Measurements from ENCODE around the gene KRT79. TPM values are rescaled to one million over a fixed set of nuclear protein-coding genes. Genes with fewer than 3 reads are reported as not detected.

The KRT79 gene
- total and polyA plus RNA-seq, 4 donors, result not detected

DNA sequence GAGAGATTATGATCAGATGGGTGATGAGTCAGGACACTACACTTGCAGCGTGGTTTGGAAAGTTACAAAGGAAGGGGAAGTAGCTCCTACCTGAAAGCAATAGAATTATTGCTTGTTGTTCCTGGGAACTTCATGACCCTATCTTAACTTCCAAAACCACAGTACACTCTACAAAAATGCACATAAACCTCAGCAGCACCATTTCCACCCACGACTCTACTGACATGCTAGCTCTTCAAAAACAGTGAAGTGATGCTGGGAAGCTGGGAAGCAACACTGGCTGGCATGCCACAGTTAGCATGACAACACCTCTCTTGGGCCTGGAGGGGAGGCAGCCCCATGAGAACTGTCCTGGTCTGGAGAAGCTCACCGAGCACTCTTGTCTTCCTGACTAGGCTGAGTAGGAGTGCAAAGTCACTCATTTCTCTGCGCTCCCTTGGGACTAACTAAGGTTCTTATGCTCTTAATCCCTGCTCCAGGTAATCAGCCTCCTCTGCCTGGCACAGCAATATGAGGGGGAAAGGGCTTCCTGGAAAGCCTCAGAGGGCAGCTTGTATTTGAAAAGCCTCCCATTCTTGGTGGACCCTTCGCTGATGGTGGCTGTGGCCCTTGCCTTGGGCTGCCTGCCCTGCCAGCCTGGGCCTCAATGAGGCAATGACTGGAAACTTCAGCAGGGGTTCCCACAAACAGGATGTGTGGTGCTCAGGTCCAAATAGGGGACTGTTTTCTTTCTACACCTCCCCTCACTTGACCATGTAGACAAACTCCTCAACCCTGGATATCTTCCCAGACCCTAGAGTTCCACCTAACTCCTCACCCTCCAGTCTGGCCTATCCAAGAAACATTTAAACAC, 39.4 kb downstream of the KRT79 start:
- no peak for TF ChIP-seq HNF4G (IDR thresholded peaks at IDR 0.05)
- TF ChIP-seq, protein P1, sequence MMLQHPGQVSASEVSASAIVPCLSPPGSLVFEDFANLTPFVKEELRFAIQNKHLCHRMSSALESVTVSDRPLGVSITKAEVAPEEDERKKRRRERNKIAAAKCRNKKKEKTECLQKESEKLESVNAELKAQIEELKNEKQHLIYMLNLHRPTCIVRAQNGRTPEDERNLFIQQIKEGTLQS (IDR thresholded peaks at IDR 0.05), result no peak
- TF ChIP-seq GABPA (IDR thresholded peaks at IDR 0.05 in 1 of 2, conservative IDR thresholded peaks at IDR 0.05 in 1 of 2), result no peak
- TF ChIP-seq RAD21 (IDR thresholded peaks at IDR 0.05), result no peak
- TF ChIP-seq JUND (IDR thresholded peaks at IDR 0.05), result no peak
- TF ChIP-seq, protein P2, sequence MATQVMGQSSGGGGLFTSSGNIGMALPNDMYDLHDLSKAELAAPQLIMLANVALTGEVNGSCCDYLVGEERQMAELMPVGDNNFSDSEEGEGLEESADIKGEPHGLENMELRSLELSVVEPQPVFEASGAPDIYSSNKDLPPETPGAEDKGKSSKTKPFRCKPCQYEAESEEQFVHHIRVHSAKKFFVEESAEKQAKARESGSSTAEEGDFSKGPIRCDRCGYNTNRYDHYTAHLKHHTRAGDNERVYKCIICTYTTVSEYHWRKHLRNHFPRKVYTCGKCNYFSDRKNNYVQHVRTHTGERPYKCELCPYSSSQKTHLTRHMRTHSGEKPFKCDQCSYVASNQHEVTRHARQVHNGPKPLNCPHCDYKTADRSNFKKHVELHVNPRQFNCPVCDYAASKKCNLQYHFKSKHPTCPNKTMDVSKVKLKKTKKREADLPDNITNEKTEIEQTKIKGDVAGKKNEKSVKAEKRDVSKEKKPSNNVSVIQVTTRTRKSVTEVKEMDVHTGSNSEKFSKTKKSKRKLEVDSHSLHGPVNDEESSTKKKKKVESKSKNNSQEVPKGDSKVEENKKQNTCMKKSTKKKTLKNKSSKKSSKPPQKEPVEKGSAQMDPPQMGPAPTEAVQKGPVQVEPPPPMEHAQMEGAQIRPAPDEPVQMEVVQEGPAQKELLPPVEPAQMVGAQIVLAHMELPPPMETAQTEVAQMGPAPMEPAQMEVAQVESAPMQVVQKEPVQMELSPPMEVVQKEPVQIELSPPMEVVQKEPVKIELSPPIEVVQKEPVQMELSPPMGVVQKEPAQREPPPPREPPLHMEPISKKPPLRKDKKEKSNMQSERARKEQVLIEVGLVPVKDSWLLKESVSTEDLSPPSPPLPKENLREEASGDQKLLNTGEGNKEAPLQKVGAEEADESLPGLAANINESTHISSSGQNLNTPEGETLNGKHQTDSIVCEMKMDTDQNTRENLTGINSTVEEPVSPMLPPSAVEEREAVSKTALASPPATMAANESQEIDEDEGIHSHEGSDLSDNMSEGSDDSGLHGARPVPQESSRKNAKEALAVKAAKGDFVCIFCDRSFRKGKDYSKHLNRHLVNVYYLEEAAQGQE (IDR thresholded peaks at IDR 0.05), result no peak
- TF ChIP-seq FOXA2 (IDR thresholded peaks at IDR 0.05), result no peak
- no peak for TF ChIP-seq EGR1 (IDR thresholded peaks at IDR 0.05; ENCODE audit: low read depth in 2 of 2)
- TF ChIP-seq YY1 (IDR thresholded peaks at IDR 0.05), result no peak
- TF ChIP-seq TAF1 (conservative IDR thresholded peaks at IDR 0.05), result no peak
- TF ChIP-seq SP1 (IDR thresholded peaks at IDR 0.05), result no peak
- no peak for TF ChIP-seq HNF4A (conservative IDR thresholded peaks at IDR 0.05)
- TF ChIP-seq, protein P3, sequence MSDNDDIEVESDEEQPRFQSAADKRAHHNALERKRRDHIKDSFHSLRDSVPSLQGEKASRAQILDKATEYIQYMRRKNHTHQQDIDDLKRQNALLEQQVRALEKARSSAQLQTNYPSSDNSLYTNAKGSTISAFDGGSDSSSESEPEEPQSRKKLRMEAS (IDR thresholded peaks at IDR 0.05), result no peak
- TF ChIP-seq, protein P4, sequence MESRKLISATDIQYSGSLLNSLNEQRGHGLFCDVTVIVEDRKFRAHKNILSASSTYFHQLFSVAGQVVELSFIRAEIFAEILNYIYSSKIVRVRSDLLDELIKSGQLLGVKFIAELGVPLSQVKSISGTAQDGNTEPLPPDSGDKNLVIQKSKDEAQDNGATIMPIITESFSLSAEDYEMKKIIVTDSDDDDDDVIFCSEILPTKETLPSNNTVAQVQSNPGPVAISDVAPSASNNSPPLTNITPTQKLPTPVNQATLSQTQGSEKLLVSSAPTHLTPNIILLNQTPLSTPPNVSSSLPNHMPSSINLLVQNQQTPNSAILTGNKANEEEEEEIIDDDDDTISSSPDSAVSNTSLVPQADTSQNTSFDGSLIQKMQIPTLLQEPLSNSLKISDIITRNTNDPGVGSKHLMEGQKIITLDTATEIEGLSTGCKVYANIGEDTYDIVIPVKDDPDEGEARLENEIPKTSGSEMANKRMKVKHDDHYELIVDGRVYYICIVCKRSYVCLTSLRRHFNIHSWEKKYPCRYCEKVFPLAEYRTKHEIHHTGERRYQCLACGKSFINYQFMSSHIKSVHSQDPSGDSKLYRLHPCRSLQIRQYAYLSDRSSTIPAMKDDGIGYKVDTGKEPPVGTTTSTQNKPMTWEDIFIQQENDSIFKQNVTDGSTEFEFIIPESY (IDR thresholded peaks at IDR 0.05), result no peak
- TF ChIP-seq, protein P5, sequence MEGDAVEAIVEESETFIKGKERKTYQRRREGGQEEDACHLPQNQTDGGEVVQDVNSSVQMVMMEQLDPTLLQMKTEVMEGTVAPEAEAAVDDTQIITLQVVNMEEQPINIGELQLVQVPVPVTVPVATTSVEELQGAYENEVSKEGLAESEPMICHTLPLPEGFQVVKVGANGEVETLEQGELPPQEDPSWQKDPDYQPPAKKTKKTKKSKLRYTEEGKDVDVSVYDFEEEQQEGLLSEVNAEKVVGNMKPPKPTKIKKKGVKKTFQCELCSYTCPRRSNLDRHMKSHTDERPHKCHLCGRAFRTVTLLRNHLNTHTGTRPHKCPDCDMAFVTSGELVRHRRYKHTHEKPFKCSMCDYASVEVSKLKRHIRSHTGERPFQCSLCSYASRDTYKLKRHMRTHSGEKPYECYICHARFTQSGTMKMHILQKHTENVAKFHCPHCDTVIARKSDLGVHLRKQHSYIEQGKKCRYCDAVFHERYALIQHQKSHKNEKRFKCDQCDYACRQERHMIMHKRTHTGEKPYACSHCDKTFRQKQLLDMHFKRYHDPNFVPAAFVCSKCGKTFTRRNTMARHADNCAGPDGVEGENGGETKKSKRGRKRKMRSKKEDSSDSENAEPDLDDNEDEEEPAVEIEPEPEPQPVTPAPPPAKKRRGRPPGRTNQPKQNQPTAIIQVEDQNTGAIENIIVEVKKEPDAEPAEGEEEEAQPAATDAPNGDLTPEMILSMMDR (IDR thresholded peaks at IDR 0.05; ENCODE audit: low read depth, low read length, missing input control), result no peak
- no peak for TF ChIP-seq NR2F2 (IDR thresholded peaks at IDR 0.05)
- no peak for TF ChIP-seq FOXA1 (IDR thresholded peaks at IDR 0.05)
- TF ChIP-seq RXRA (IDR thresholded peaks at IDR 0.05), result no peak
- Histone ChIP-seq H3K4me3 (ENCODE audit: low read depth in 1 of 3, low read length in 3 of 3) (no peak overlapping the region), H3K27me3 (ENCODE audit: control insufficient read depth in 4 of 4, insufficient read depth in 4 of 4, low read length in 3 of 4) (no peaks in the 10 kb centered on the region), H3K4me1 (ENCODE audit: control insufficient read depth in 4 of 4, insufficient read depth in 4 of 4, low read length in 3 of 4) (no peaks in the 10 kb centered on the region), H3K9ac (ENCODE audit: low read depth in 1 of 2, low read length in 2 of 2) (no peak overlapping the region), H3K36me3 (ENCODE audit: control insufficient read depth in 4 of 4, insufficient read depth in 3 of 4, low read depth in 1 of 4, low read length in 3 of 4) (no peaks in the 10 kb centered on the region), H3K9me3 (ENCODE audit: control insufficient read depth in 4 of 4, low read length in 3 of 4) (no peaks in the 10 kb centered on the region), H3K27ac (ENCODE audit: low read depth in 1 of 2, low read length in 2 of 2) (no peak overlapping the region)
- no peak for DNase-seq (ENCODE audit: low spot score)
- WGBS, result 86% methylated on average over 5 of the region's 5 CpGs
